ENCODE results near the gene CPED1. TPM values are rescaled to one million over a fixed set of nuclear protein-coding genes. Genes with fewer than 3 reads are reported as not detected.

The CPED1 gene
- total RNA-seq, 1 donor from 2014 or later, result 4.3 TPM

- Mint-ChIP-seq H3K27me3 (ENCODE audit: low read depth) (no peaks in the 10 kb centered on the region), H3K9me3 (peaks cover 15% of the 10 kb centered on the region), H3K36me3 (ENCODE audit: low read depth) (peaks cover 6% of the 10 kb centered on the region)
Observed at GRCh38 chr7:121039994-121040393, 51.5 kb downstream of the CPED1 start.

GRCh38 chr7:121041516-121042148 is 53.1 kb downstream of the CPED1 start:
- Mint-ChIP-seq H3K4me3 (no peak overlapping the region), H3K27me3 (ENCODE audit: low read depth) (no peaks in the 10 kb centered on the region), H3K36me3 (ENCODE audit: low read depth) (peaks cover 6% of the 10 kb centered on the region), H3K27ac (ENCODE audit: unreplicated experiment) (no peak overlapping the region), H3K4me1 (peaks cover 8% of the 10 kb centered on the region), H3K9me3 (peaks cover 9% of the 10 kb centered on the region)
- DNase-seq (ENCODE audit: low read depth, low spot score), result no peak
- TF ChIP-seq CTCF (conservative IDR thresholded peaks at IDR 0.05), result no peak

More at GRCh38 chr7:121039994-121040393, 51.5 kb downstream of the CPED1 start:
- Mint-ChIP-seq H3K4me1 (peaks cover 8% of the 10 kb centered on the region), H3K4me3 (no peak overlapping the region), H3K27ac (ENCODE audit: unreplicated experiment) (no peak overlapping the region)
- no peak for TF ChIP-seq CTCF (conservative IDR thresholded peaks at IDR 0.05)
- no peak for DNase-seq (ENCODE audit: low read depth, low spot score)

- no peak for TF ChIP-seq CTCF (conservative IDR thresholded peaks at IDR 0.05)
- DNase-seq (ENCODE audit: low read depth, low spot score), result no peak
- no peak overlapping the region for H3K27ac Mint-ChIP-seq (ENCODE audit: unreplicated experiment)
- H3K36me3 Mint-ChIP-seq (ENCODE audit: low read depth), result no peaks in the 10 kb centered on the region
- H3K4me1 Mint-ChIP-seq, result peaks cover 8% of the 10 kb centered on the region
- no peaks in the 10 kb centered on the region for H3K27me3 Mint-ChIP-seq (ENCODE audit: low read depth)
- H3K9me3 Mint-ChIP-seq, result peaks cover 3% of the 10 kb centered on the region
- H3K4me3 Mint-ChIP-seq, result no peak overlapping the region
Observed at GRCh38 chr7:121042195-121042594, 53.7 kb downstream of the CPED1 start.

GRCh38 chr7:121042899-121043298 is 54.4 kb downstream of the CPED1 start:
- H3K4me3 Mint-ChIP-seq, result no peak overlapping the region
- no peak for TF ChIP-seq CTCF (conservative IDR thresholded peaks at IDR 0.05)
- DNase-seq (ENCODE audit: low read depth, low spot score), result no peak
- H3K27ac Mint-ChIP-seq (ENCODE audit: unreplicated experiment), result no peak overlapping the region
- peaks cover 2% of the 10 kb centered on the region for H3K9me3 Mint-ChIP-seq
- H3K27me3 Mint-ChIP-seq (ENCODE audit: low read depth), result no peaks in the 10 kb centered on the region
- H3K4me1 Mint-ChIP-seq, result peaks cover 8% of the 10 kb centered on the region
- no peaks in the 10 kb centered on the region for H3K36me3 Mint-ChIP-seq (ENCODE audit: low read depth)

GRCh38 chr7:121043314-121044234 is 55.1 kb downstream of the CPED1 start:
- Mint-ChIP-seq H3K9me3 (peaks cover 2% of the 10 kb centered on the region), H3K36me3 (ENCODE audit: low read depth) (no peaks in the 10 kb centered on the region), H3K27me3 (ENCODE audit: low read depth) (no peaks in the 10 kb centered on the region), H3K4me1 (peaks cover 8% of the 10 kb centered on the region), H3K27ac (ENCODE audit: unreplicated experiment) (no peak overlapping the region), H3K4me3 (no peak overlapping the region)
- DNase-seq (ENCODE audit: low read depth, low spot score), result no peak
- TF ChIP-seq CTCF (conservative IDR thresholded peaks at IDR 0.05), result no peak
